Small intestine (tissue), 7 donors: ENCODE results near the gene AHNAK. TPM values are rescaled to one million over a fixed set of nuclear protein-coding genes. Genes with fewer than 3 reads are reported as not detected.

ENCODE experiments used
- DNase-seq, 2 donors: peaks; one replicate each; pipeline versions ENCODE4 v3.0.0 to v3.0.0-alpha.2; 2013
- FAIRE-seq: peaks from 2 replicates; lab custom pipeline; 2012; peaks lifted over from hg19 to GRCh38; lab: Jason Lieb, UNC
- H3K27ac ChIP-seq, 3 donors: one replicate each; pipeline ENCODE4 v1.5.1; 2013; ENCODE audit warnings: low read length in 2 of 3, mild to moderate bottlenecking in 2 of 3, control low read depth in 1 of 3, inconsistent platforms in 1 of 3, low read depth in 1 of 3, moderate library complexity in 1 of 3
- H3K27me3 ChIP-seq, 3 donors: one replicate each; pipeline ENCODE4 v1.6.1; 2013; ENCODE audit warnings: low read length in 3 of 3, inconsistent platforms in 1 of 3; ENCODE audit not compliant: control insufficient read depth in 3 of 3, insufficient read depth in 3 of 3
- H3K36me3 ChIP-seq, 3 donors: one replicate each; pipeline ENCODE4 v1.6.1; 2013; ENCODE audit warnings: low read length in 3 of 3, inconsistent platforms in 1 of 3, low read depth in 1 of 3, mild to moderate bottlenecking in 1 of 3, moderate library complexity in 1 of 3; ENCODE audit not compliant: control insufficient read depth in 3 of 3, insufficient read depth in 2 of 3
- H3K4me1 ChIP-seq, 3 donors: one replicate each; pipeline ENCODE4 v1.6.1; 2013; ENCODE audit warnings: low read length in 2 of 3, inconsistent platforms in 1 of 3, low read depth in 1 of 3, mild to moderate bottlenecking in 1 of 3, moderate library complexity in 1 of 3; ENCODE audit not compliant: control insufficient read depth in 3 of 3, insufficient read depth in 2 of 3
- H3K4me3 ChIP-seq, 3 donors: one replicate each; pipeline ENCODE4 v1.5.1; 2013; ENCODE audit warnings: low read length in 3 of 3, control low read depth in 1 of 3, inconsistent platforms in 1 of 3, low read depth in 1 of 3, mild to moderate bottlenecking in 1 of 3, moderate library complexity in 1 of 3
- H3K9me3 ChIP-seq, 2 donors: one replicate each; pipeline ENCODE4 v1.6.1; 2013; ENCODE audit warnings: low read depth in 1 of 2, low read length in 1 of 2; ENCODE audit not compliant: control insufficient read depth in 2 of 2, insufficient read depth in 1 of 2
- WGBS, 3 donors: extraction: QIAGEN DNeasy Blood & Tissue Kit; methylation state at CpG; one replicate each; pipeline ENCODE4 v1.1.7; 2013; 5-methylcytosine and 5-hydroxymethylcytosine counted together
- polyA plus RNA-seq, 4 donors: library from polyadenylated mRNA; stranded (reverse) in 3 of 4; unstranded in 1 of 4; fragments of 200-250 nt in 3 of 4; fragments of 120-200 nt in 1 of 4; gene quantifications; one replicate each; pipeline versions ENCODE4 v1.2.1 to v1.2.3, GENCODE V29; 2013
- donor health status: healthy with polysubstance abuse.
- donor health status: control.
- donor health status: control.
- donor health status: Bipolar disorder and iron deficiency.
- donor health status: healthy.

The AHNAK gene
- polyA plus RNA-seq, 4 donors, result 72.1 to 110 (median 86.8) TPM

- DNase-seq (peak; percentile 84), FAIRE-seq (no peak)
- 19 to 28% (median 22%) methylated on average over 14 of the region's 14 CpGs for WGBS, 3 donors
Measured at GRCh38 chr11:62394825-62395538, 151.6 kb downstream of the AHNAK start.

GRCh38 chr11:62393735-62394134, 152.9 kb downstream of the AHNAK start:
- FAIRE-seq (peak; percentile 99), DNase-seq (no peak)
- Histone ChIP-seq H3K9me3 (no peaks in the 10 kb centered on the region), H3K36me3 (peaks cover 0 to 4% (median 0%) of the 10 kb centered on the region in 3 donors), H3K4me3 (no peak overlapping the region), H3K27me3 (no peaks in the 10 kb centered on the region), H3K27ac (no peak overlapping the region), H3K4me1 (peaks cover 0 to 25% (median 0%) of the 10 kb centered on the region in 3 donors)
- whole genome bisulfite sequencing, 3 donors, result 59 to 67% (median 66%) methylated on average over 5 of the region's 5 CpGs

More at GRCh38 chr11:62394825-62395538, 151.6 kb downstream of the AHNAK start:
- peaks cover 0 to 2% (median 0%) of the 10 kb centered on the region in 3 donors for H3K36me3 ChIP-seq
- no peaks in the 10 kb centered on the region for H3K9me3 ChIP-seq
- peaks cover 0 to 37% (median 0%) of the 10 kb centered on the region in 3 donors for H3K4me1 ChIP-seq
- H3K27me3 ChIP-seq, result no peaks in the 10 kb centered on the region
- H3K4me3 ChIP-seq, result peak overlapping the region in 1 of 3 donors; percentile 11
- H3K27ac ChIP-seq, result peak overlapping the region in 2 of 3 donors; percentile 19 to 40

- no peak for FAIRE-seq
- Histone ChIP-seq H3K4me1 (peaks cover 0 to 19% (median 0%) of the 10 kb centered on the region in 3 donors), H3K27me3 (no peaks in the 10 kb centered on the region), H3K4me3 (no peak overlapping the region), H3K9me3 (no peaks in the 10 kb centered on the region), H3K36me3 (peaks cover 0 to 4% (median 0%) of the 10 kb centered on the region in 3 donors), H3K27ac (no peak overlapping the region)
- DNase-seq, result peak in 1 of 2 donors; percentile 34
- 39 to 49% (median 46%) methylated on average over 12 of the region's 12 CpGs for WGBS, 3 donors
Measured at GRCh38 chr11:62393061-62393611, 153.5 kb downstream of the AHNAK start.

- 78 to 84% (median 81%) methylated on average over 3 of the region's 3 CpGs for WGBS, 3 donors
- no peak overlapping the region for H3K27ac ChIP-seq
- no peaks in the 10 kb centered on the region for H3K27me3 ChIP-seq
- H3K4me3 ChIP-seq, result no peak overlapping the region
- H3K9me3 ChIP-seq, result no peaks in the 10 kb centered on the region
- H3K4me1 ChIP-seq, result peaks cover 0 to 14% (median 0%) of the 10 kb centered on the region in 3 donors
- H3K36me3 ChIP-seq, result peaks cover 0 to 4% (median 0%) of the 10 kb centered on the region in 3 donors
- DNase-seq, result no peak
- no peak for FAIRE-seq
Measured at GRCh38 chr11:62392506-62392905, 154.1 kb downstream of the AHNAK start.

GRCh38 chr11:62391642-62392425, 154.8 kb downstream of the AHNAK start:
- H3K4me1 ChIP-seq, result peaks cover 0 to 14% (median 0%) of the 10 kb centered on the region in 3 donors
- DNase-seq, result no peak
- peaks cover 0 to 4% (median 0%) of the 10 kb centered on the region in 3 donors for H3K36me3 ChIP-seq
- no peaks in the 10 kb centered on the region for H3K9me3 ChIP-seq
- 78 to 81% (median 81%) methylated on average over 16 of the region's 16 CpGs for WGBS, 3 donors
- no peak overlapping the region for H3K27ac ChIP-seq
- H3K27me3 ChIP-seq, result no peaks in the 10 kb centered on the region
- FAIRE-seq, result no peak
- H3K4me3 ChIP-seq, result no peak overlapping the region

GRCh38 chr11:62390722-62391121, 155.9 kb downstream of the AHNAK start:
- Histone ChIP-seq H3K27me3 (no peaks in the 10 kb centered on the region), H3K9me3 (no peaks in the 10 kb centered on the region), H3K4me3 (no peak overlapping the region), H3K27ac (no peak overlapping the region), H3K36me3 (peaks cover 0 to 4% (median 0%) of the 10 kb centered on the region in 3 donors), H3K4me1 (peaks cover 0 to 14% (median 0%) of the 10 kb centered on the region in 3 donors)
- no peak for DNase-seq
- WGBS, 3 donors, result 66 to 88% (median 81%) methylated on average over 1 of the region's 1 CpG
- no peak for FAIRE-seq

- Histone ChIP-seq H3K36me3 (peaks cover 0 to 3% (median 0%) of the 10 kb centered on the region in 3 donors), H3K9me3 (no peaks in the 10 kb centered on the region), H3K4me3 (no peak overlapping the region), H3K4me1 (peaks cover 0 to 11% (median 0%) of the 10 kb centered on the region in 3 donors), H3K27me3 (no peaks in the 10 kb centered on the region), H3K27ac (no peak overlapping the region)
- 69 to 77% (median 74%) methylated on average over 5 of the region's 5 CpGs for WGBS, 3 donors
- DNase-seq (no peak), FAIRE-seq (no peak)
Measured at GRCh38 chr11:62390237-62390636, 156.4 kb downstream of the AHNAK start.

- Histone ChIP-seq H3K27ac (no peak overlapping the region), H3K27me3 (no peaks in the 10 kb centered on the region), H3K4me3 (no peak overlapping the region), H3K9me3 (no peaks in the 10 kb centered on the region), H3K36me3 (peaks cover 0 to 2% (median 0%) of the 10 kb centered on the region in 3 donors), H3K4me1 (peaks cover 0 to 7% (median 0%) of the 10 kb centered on the region in 3 donors)
- whole genome bisulfite sequencing, 3 donors, result 85 to 91% (median 89%) methylated on average over 11 of the region's 11 CpGs
- DNase-seq, result no peak
- no peak for FAIRE-seq
Measured at GRCh38 chr11:62388999-62389398, 157.6 kb downstream of the AHNAK start.
